AG04450 (cell line): ENCODE measurements around the gene PCP4L1. TPM values are rescaled to one million over a fixed set of nuclear protein-coding genes. Genes with fewer than 3 reads are reported as not detected.
"Not testable (repeated sequence)": the region's sequence is repeated elsewhere in the genome, so short reads cannot be mapped to it uniquely, and the experiment has no call there.

Source experiments
- CTCF ChIA-PET: fragments of 300-600, 350-600 bp; formaldehyde crosslinking; extraction: SDS; loops from one replicate; lab custom pipeline; 2022; ENCODE audit warnings: antibody characterized with exemption, inconsistent platforms; lab: Charles Lee
- POLR2A ChIA-PET: fragments of 350-600 bp; formaldehyde crosslinking; extraction: SDS; loops from one replicate; lab custom pipeline; 2021; ENCODE audit warnings: antibody characterized with exemption, inconsistent platforms; lab: Yijun Ruan, JAX
- DNase-seq: peaks from one replicate; pipeline ENCODE4 v3.0.0-alpha.2; 2011; ENCODE audit warnings: low read depth, low spot score
- H3K27ac ChIP-seq: one replicate; pipeline ENCODE4 v1.5.1; 2012; ENCODE audit warnings: low read depth, low read length, control low read depth
- H3K27me3 ChIP-seq: one replicate; pipeline ENCODE4 v1.6.0; 2012; ENCODE audit warnings: low read length; ENCODE audit not compliant: control insufficient read depth, insufficient read depth
- H3K4me3 ChIP-seq: 2 replicates; pipeline ENCODE4 v1.5.1; 2011; ENCODE audit warnings: mild to moderate bottlenecking, low read depth, low read length, control low read depth
- H3K9me3 ChIP-seq: 2 replicates; pipeline ENCODE4 v1.5.1; 2012; ENCODE audit warnings: low read length; ENCODE audit not compliant: control insufficient read depth, insufficient read depth
- polyA plus RNA-seq: library from polyadenylated mRNA; depleted of rRNA; stranded (reverse); fragments of >200 nt; gene quantifications from 2 replicates; pipeline ENCODE4 v1.2.3, GENCODE V29; 2011
- TF ChIP-seq, protein P1 (sequence below): IDR thresholded peaks from 2 replicates; pipeline ENCODE4 v1.5.1; 2011; ENCODE audit warnings: low read depth, low read length, control low read depth, inconsistent platforms

Gene PCP4L1
- polyA plus RNA-seq, 1 experiment = not detected

GRCh38 chr1:161220002-161220401 lies 38.5 kb upstream of the PCP4L1 start:
- Histone ChIP-seq H3K9me3 (no peaks in the 10 kb centered on the region), H3K27me3 (no peaks in the 10 kb centered on the region), H3K4me3 (no peak overlapping the region), H3K27ac (no peak overlapping the region)
- CTCF ChIA-PET = interaction anchor here (0.9 to 2.1 kb wide), 8 partner anchors 9 to 163 kb away, joined by 3 to 13 read pairs (median 4); no protein-coding TSS in a partner anchor
- TF ChIP-seq, protein P1, sequence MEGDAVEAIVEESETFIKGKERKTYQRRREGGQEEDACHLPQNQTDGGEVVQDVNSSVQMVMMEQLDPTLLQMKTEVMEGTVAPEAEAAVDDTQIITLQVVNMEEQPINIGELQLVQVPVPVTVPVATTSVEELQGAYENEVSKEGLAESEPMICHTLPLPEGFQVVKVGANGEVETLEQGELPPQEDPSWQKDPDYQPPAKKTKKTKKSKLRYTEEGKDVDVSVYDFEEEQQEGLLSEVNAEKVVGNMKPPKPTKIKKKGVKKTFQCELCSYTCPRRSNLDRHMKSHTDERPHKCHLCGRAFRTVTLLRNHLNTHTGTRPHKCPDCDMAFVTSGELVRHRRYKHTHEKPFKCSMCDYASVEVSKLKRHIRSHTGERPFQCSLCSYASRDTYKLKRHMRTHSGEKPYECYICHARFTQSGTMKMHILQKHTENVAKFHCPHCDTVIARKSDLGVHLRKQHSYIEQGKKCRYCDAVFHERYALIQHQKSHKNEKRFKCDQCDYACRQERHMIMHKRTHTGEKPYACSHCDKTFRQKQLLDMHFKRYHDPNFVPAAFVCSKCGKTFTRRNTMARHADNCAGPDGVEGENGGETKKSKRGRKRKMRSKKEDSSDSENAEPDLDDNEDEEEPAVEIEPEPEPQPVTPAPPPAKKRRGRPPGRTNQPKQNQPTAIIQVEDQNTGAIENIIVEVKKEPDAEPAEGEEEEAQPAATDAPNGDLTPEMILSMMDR = no peak
- POLR2A ChIA-PET = interaction anchor here (1.7 kb wide), 1 partner anchor 18 kb away, joined by 4 read pairs; the partner anchor contains the start of gene NDUFS2
- DNase-seq = no peak

DNA sequence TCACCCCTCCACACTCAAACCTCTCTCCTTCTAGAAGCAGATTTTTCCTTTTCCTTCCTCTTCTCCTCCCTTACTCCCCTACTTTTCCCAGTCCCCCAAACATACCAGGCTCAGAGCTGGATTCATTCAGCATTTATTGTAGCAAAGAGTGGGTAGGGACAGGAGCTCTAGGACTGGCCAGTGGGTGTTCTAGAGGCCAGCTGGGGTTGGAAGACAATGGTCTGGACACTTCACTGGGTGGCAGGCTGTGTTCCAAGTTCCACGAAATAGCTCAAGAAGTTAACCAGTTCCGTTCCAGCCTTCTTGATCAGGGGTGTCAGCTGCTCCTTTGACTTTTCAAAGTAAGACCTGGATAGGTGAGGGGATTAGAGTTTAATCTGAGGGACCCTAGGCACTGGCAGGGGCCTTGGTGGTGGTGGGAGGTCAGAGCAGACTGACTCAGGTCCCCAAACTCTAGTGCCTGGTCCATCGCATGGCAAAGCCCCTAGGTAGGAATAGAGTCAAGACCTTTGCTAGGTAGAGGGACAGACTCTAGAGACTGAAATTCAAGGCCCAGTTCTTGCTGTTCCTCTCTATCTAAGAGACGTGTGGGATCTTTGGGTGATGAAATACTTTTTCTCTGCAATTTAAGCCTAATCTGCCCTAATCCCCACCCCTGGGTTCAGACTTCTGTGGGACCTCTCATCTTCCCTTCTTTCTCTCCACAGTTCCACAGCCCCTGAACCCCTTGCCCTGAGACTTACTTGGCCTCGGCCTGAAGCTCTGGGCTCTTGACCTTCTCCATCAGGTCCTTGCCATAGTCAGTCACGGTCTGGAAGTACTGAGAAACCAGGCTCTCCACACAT lies 36.1 kb upstream of the PCP4L1 start:
- Histone ChIP-seq H3K27ac (no peak overlapping the region), H3K4me3 (no peak overlapping the region), H3K27me3 (no peaks in the 10 kb centered on the region), H3K9me3 (no peaks in the 10 kb centered on the region)
- ChIA-PET POLR2A (no interaction called here), CTCF (interaction anchor here (0.5 to 8.9 kb wide), 4 partner anchors 11 to 160 kb away, joined by 3 to 126 read pairs (median 10); no protein-coding TSS in a partner anchor)
- TF ChIP-seq, protein P1 = no peak
- no peak for DNase-seq

DNA sequence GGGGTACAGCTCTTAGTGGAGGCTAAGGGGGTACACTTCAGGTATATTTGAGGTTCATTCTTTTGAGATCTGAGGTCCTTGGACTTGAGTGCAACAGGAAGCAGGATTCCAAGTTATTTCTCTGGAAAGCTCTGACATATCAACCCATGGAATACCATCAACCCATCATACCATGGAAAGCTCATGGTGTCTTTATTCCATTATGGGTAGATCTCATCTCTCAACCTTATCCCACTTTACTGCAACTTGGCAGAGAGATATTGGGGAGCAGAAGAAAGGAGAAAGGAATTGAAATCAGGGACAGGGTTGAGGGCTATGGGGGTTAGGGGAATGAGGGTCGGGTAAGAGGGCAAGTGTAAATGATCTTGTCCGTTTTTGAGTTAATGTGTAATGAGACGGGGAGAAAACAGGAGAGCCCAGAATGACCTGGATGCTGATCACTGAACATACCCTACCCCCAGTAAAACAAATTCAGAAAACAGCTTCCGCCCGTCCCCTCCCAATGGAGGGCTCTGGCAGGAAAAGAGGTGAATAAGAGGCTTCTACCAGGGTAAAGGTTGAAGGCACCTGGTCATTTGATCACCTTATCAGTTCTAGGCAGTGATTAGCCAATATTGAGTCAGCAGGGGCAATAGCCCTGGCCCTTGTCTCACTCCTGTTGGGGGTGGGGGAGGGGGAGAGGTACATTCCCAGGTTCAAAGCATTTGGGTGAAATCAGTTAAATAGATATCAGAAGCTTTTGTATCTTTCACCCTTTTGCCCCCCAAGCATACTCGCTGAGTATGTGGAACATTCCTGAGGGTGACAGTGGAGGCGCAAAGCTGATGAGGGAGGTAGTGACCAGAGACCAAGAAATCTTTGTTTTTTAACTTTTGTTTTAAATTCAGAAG lies 34.5 kb upstream of the PCP4L1 start:
- TF ChIP-seq, protein P1 = no peak
- ChIA-PET POLR2A (no interaction called here), CTCF (interaction anchor here (0.9 to 8.9 kb wide), 11 partner anchors 8 to 158 kb away, joined by 4 to 126 read pairs (median 29); partner anchors contain the start of genes ADAMTS4, FCER1G, NDUFS2 and PPOX)
- no peaks in the 10 kb centered on the region for H3K27me3 ChIP-seq
- DNase-seq = no peak
- H3K9me3 ChIP-seq = no peaks in the 10 kb centered on the region
- H3K4me3 ChIP-seq = no peak overlapping the region
- no peak overlapping the region for H3K27ac ChIP-seq

GRCh38 chr1:161224695-161225087 lies 33.9 kb upstream of the PCP4L1 start:
- H3K4me3 ChIP-seq, POLR2A ChIA-PET, H3K9me3 ChIP-seq, H3K27me3 ChIP-seq, H3K27ac ChIP-seq, DNase-seq: not testable (repeated sequence)
- CTCF ChIA-PET = interaction anchor here (0.9 to 8.9 kb wide), 11 partner anchors 8 to 157 kb away, joined by 5 to 126 read pairs (median 29); partner anchors contain the start of genes ADAMTS4, FCER1G and NDUFS2

DNA sequence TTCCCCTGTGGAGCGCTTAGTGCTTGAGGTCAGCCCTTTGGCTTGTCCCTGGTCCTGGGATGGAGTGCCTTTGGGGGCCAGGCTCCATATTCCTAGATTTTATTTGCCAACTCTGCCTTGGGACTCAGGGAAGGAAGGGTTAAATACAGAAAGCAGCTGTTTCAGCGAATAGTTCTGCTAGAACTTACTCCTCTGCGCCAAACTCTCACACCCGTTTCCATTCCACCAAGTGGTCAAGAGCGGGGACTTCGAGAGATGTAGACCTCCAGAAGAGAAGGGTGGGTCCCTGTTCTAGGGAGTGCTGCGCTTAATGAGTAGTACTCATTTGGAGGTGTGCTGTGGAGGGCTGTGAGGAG lies 33.4 kb upstream of the PCP4L1 start:
- Histone ChIP-seq H3K27me3 (no peaks in the 10 kb centered on the region), H3K9me3 (no peaks in the 10 kb centered on the region), H3K27ac (no peak overlapping the region), H3K4me3 (no peak overlapping the region)
- CTCF ChIA-PET = interaction anchor here (0.6 to 8.9 kb wide), 34 partner anchors 9 to 1291 kb away, joined by 3 to 197 read pairs (median 6); partner anchors contain the start of genes ADAMTS4, FCER1G, NDUFS2 and PCP4L1
- POLR2A ChIA-PET = interaction anchor here (0.7 to 1.9 kb wide), 7 partner anchors 8 to 89 kb away, joined by 3 to 13 read pairs (median 7); partner anchors contain the start of genes NDUFS2 and SDHC
- TF ChIP-seq, protein P1 = no peak
- no peak for DNase-seq
